GM13977 (cell line): ENCODE data around the gene CALY.
"Not testable (repeated sequence)": the region's sequence is repeated elsewhere in the genome, so short reads cannot be mapped to it uniquely, and the experiment has no call there.

Source experiments
- DNase-seq: peaks from one replicate; pipeline ENCODE4 v3.0.0; 2012; ENCODE audit warnings: low spot score
- CTCF ChIP-seq: IDR thresholded peaks from 2 replicates; pipeline ENCODE4 v1.5.1; 2012; ENCODE audit warnings: mild to moderate bottlenecking, control low read depth; ENCODE audit not compliant: insufficient read depth; ENCODE audit errors: extremely low read depth, missing control alignments
- in situ Hi-C: fragments of 300-500 bp; cut with MboI; formaldehyde crosslinking; loops from one replicate; pipeline ENCODE4 v1.12.0; 2022; ENCODE audit warnings: low sequenced_read_pairs, low pct_unique_long_range_greater_than_20kb, mixed read lengths, inconsistent platforms; ENCODE audit not compliant: unreplicated experiment

The CALY gene

GRCh38 chr10:133373174-133374090 lies 36.7 kb upstream of the CALY start, which contains the start of gene ECHS1:
ECHS1 (minus strand) TSS chr10:133373354; CDS start chr10:133373333, 21 bp downstream.
- no peak for TF ChIP-seq CTCF
- in situ Hi-C loops = no loop called here
- DNase-seq = peak; percentile 100

DNA sequence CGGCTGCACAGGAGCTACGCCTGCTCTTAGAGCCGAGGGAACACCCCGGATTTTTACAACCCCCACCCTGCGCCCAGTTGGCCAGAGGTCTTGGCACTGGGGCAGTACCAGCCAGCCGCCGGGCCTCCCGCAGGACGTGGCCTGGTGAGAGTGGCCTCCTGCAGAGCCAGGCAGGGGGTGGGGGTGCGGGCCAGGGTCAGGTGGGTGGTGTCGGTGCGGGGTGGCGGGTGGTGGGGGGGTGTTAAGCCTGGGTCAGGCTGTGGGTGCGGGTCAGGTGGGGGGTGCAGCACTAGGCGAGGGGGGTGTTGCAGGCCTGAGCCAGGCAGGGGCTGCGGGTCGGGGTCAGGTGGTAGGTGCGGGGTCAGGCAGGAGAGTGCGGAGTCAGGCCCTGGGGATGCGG lies 35.8 kb upstream of the CALY start:
- in situ Hi-C loops = no loop called here
- TF ChIP-seq CTCF = no peak
- DNase-seq = no peak

- in situ Hi-C loops = no loop called here
- TF ChIP-seq CTCF = no peak
- DNase-seq = no peak
These were observed 33.5 kb upstream of the CALY start for GRCh38 chr10:133370030-133370786.

GRCh38 chr10:133368153-133368552 lies 31.5 kb upstream of the CALY start:
- in situ Hi-C loops = no loop called here
- no peak for TF ChIP-seq CTCF
- DNase-seq = no peak

DNA sequence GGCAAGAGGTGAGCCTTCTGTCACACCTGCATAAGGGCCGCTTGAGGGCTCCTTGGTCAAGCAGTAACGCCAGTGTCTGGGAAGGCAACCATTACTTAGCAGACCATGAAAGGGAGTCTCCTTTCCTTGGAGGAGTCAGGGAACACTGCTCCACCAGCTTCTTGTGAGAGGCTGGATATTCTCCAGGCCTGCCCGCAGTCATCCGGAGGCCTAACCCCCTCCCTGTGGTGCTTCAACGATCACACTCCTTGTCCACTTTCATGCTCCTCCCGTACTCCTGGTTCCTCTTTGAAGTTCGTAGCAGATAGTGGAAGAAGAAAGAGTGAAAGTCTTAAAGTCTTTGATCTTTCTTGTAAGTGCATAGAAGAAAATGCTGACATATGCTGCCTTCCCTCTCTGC lies 30.8 kb upstream of the CALY start:
- in situ Hi-C loops, DNase-seq: not testable (repeated sequence)

DNA sequence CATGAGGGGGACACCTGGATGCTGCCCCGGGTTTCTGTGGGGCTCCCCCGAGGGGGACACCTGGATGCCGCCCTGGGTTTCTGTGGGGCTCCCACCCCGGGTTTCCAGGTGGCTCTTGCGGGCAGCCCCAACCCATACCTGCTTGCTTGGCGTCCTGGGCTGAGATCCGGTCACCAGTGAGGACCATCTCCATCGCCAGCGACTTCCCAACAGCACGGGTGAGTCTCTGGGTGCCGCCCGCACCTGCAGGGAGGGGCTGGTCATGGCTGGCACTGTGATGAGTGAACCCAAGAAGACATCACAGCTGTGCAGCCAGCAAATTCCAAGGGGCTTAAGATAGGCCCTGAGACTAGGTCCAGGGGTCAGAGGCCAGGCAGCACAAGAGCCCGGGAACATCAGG lies 30.1 kb upstream of the CALY start:
- in situ Hi-C loops = no loop called here
- no peak for DNase-seq
- TF ChIP-seq CTCF = no peak

- TF ChIP-seq CTCF = no peak
- in situ Hi-C loops = no loop called here
- DNase-seq = no peak
These were observed 29.4 kb upstream of the CALY start for GRCh38 chr10:133366130-133366478.
